ENCODE results near the gene TPD52L3.

The TPD52L3 gene

DNA sequence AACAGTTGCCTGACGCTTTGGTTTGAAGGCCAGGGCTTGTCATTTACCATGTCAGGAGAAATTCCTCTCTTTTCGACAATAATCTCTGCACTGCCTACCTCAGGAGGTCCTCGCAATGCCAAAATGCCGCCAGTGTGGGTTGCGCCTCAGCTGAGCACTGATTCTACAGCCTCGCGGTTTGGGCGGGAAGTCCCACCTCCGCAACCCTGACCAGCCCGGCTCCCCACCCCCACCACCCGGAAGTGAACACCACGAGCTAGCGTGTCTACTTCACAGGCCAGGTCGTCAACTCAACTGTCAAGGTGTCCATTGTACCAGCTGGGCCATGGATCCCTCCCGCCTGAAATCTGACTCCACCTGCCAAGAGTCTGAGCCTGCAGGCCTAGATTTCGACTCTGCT lies at the start of gene TPD52L3:
TSS of gene TPD52L3 (plus strand) at position 273 of the 400 bp plus-strand sequence. CDS start 221 bp downstream, outside the sequence.
- in situ Hi-C loops (cut with MboI; ENCODE audit: low sequenced_read_pairs) = no loop called here

DNA sequence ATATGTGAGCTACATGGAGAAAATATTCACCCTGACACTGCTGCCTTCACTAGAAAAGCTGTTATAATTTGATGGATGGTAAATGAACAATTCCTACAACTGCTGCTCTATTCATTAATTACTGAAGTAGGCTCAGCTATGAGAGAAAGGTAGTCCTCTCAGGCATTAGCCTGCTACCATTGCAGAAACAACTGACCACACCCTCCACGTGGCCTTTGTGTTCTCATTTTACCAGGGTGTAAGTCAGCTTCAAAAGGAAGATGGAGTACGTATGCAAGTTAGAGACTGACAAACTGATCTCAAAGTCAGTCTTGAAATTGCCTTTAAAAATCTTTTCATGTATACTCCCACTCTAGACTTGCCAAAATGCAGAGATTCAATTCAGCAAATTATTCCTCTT lies 26.3 kb upstream of the TPD52L3 start:
- in situ Hi-C loops (cut with MboI; ENCODE audit: low sequenced_read_pairs) = loop anchor here (25.0 kb wide), 1 partner anchor 240 kb away; no protein-coding TSS in a partner anchor

DNA sequence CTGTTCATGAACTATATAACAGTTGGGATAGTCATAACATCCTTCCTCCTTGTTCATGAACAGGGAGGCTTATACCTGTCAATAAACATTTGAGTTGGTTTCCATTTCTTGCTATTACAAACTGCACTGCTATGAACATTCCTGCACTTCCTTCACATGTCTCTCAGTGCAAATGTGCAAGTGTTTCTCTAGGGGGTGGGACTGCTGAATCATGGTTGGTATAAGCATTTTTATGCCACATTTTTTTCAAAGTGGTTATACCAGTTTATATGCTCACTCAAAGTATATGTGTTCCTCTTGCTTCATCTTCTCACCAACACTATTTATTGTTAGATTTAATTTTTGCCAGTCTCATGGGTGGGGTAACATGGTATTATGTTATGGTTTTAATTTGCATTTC lies 25.8 kb upstream of the TPD52L3 start:
- in situ Hi-C loops (cut with MboI; ENCODE audit: low sequenced_read_pairs) = loop anchor here (25.0 kb wide), 1 partner anchor 240 kb away; no protein-coding TSS in a partner anchor

DNA sequence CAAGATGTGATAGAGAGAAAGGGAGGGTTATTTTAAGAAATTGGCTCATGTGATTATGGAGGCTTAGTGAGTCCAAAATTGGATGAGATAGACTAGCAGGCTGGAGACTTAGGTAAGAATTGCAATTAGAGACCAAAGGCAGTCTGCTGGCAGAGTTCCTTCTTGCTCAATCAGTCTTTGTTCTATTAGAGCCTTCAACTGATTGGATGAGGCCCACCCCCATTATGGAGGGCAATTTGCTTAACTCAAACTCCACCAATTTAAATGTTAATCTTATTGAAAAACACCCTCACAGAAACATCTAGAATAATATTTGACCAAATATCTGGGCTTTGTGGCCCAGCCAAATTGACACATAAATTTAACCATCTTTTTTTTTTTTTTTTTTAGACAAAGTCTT lies 23.9 kb upstream of the TPD52L3 start:
- in situ Hi-C loops (cut with MboI; ENCODE audit: low sequenced_read_pairs) = loop anchor here (25.0 kb wide), 1 partner anchor 242 kb away; no protein-coding TSS in a partner anchor

DNA sequence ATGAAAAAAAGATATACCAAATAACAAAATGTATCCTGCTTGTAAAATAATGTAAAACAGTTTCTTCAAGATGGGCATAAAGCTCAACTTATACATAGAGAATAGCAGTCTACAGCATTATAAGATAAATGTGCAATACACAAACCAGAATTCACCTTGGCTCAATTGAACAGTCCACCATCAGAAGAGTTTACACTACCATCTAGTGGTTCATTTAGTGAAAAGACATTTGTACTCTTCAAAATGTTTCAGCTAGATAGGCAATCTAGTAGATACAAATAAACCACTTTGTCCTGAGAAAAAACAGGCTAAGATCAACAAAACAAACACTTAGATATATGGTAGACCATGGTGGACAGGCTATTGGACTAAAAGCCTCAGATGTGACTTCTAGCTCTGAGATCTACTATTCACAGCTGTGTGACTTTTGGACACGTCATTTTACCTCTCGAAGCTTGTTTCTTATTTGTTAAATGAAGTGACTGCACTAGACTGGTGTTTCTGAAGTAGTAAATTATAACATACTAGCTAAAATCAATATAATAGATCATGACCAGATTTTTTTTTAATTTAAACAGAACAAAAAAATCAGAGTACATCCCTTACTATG lies 22.1 kb upstream of the TPD52L3 start:
- in situ Hi-C loops (cut with MboI; ENCODE audit: low sequenced_read_pairs) = loop anchor here (25.0 kb wide), 1 partner anchor 244 kb away; no protein-coding TSS in a partner anchor

DNA sequence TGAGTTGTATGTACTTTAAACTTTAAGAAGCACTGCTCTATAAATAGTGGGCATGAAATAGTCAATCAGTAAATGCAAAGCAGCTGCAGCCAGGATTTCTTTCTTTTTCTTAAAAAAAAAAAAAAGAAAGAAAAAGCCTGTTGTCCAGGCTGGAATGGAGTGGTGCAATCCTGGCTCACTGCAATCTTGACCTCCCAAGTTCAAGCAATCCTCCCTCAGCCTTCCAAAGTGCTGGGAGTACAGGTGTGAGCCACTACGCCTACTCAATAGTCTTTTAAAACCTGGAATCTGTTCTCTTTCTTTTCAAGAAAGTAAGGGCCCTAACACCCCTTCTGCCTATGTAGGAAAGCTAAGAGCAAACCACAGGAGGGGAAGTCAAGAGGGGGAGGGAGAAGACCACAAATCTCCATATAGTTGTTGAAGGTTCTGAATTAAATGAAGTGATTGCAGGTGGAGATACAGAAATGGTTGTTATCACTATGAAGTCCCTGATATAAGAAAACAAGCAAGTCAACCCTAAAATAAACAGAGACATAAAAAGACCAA lies 20.6 kb upstream of the TPD52L3 start:
- in situ Hi-C loops (cut with MboI; ENCODE audit: low sequenced_read_pairs) = loop anchor here (25.0 kb wide), 1 partner anchor 245 kb away; no protein-coding TSS in a partner anchor

DNA sequence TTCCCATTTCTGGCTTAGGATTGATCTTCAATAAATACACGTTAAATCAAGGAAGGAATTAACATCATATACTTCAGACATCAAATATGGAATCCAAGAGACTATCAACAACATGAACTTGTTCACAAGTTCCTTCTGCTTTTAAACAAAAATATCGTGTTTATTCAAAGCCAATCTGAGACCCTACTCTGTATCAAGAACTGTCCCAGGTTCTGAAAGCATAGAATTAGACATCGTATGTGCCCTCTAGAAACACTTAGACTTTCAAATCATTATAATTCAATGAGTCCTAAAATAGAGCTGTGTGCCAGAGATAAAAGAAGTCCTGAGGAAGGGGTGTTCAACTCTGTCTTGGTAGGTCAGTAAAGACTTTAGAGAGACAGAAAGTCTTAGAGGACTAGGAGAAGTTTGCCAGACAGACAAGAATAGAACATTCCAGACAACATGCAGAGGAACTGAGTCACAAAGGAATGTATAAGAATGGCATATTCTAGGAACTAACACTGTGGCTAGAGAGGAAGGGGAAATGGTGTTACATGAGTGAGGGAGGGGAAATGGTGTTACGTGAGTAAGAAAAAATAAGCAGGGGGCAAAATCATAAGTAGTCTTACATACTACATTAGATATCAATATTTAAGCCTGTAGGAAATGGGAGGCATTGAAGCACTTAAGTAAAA lies 2.9 kb downstream of the TPD52L3 start:
- in situ Hi-C loops (cut with MboI; ENCODE audit: low sequenced_read_pairs) = no loop called here

DNA sequence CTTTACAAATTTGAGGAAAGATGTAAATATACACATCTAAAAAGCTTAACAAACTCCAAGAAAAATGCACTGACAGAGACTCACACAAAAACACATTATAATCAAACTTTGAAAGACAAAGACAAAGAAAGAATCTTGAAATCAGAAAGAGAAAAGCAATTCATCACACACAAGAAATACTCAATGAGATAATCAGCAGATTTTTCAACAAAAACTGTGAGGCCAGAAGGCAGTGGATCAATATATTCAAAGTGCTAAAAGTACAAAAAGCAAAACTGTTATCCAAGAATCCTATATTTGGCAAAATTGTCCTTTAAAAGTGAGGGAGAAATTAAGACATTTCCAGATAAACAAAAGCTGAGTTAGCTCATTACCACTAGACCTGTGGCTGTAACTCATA lies 6.1 kb downstream of the TPD52L3 start:
- in situ Hi-C loops (cut with MboI; ENCODE audit: low sequenced_read_pairs) = no loop called here

DNA sequence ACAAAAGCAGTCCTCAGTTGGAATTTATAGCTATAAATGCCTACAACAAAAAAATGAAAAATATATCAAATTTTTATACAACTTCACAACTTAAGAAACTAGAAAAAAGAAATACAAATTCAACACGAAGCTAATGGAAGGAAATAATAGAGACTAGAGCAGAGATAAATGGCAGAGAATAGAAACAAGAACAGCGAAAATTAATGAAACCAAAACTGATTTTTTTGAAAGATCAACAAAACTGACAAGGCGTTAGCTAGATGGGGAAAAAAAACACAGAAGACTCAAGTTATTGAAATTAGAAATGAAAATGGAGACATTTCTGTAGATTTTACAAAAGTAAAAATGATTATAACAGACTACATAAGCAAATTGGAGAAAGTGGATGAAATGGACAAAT lies 20.6 kb downstream of the TPD52L3 start:
- in situ Hi-C loops (cut with MboI; ENCODE audit: low sequenced_read_pairs) = loop anchor here (10.0 kb wide), 1 partner anchor 216 kb away; no protein-coding TSS in a partner anchor

DNA sequence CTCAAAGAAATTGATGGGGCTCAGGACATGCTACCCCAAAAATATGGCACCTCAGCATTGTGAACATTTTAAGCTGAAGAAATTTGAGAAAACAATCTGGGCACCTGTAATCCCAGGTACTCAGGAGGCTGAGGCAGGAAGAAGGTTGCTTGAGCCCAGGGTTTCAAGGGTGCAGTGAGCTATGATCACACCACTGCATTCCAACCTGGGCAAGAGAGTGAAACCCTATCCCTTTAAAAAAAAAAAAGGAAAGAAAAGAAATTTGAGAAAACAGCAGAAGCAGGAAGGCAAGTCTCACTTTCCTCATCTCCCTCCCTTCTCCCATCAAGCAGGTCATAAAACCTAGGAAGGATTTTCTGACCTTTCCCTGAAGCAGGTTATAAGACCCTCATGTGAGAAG lies 23.6 kb downstream of the TPD52L3 start:
- in situ Hi-C loops (cut with MboI; ENCODE audit: low sequenced_read_pairs) = no loop called here

DNA sequence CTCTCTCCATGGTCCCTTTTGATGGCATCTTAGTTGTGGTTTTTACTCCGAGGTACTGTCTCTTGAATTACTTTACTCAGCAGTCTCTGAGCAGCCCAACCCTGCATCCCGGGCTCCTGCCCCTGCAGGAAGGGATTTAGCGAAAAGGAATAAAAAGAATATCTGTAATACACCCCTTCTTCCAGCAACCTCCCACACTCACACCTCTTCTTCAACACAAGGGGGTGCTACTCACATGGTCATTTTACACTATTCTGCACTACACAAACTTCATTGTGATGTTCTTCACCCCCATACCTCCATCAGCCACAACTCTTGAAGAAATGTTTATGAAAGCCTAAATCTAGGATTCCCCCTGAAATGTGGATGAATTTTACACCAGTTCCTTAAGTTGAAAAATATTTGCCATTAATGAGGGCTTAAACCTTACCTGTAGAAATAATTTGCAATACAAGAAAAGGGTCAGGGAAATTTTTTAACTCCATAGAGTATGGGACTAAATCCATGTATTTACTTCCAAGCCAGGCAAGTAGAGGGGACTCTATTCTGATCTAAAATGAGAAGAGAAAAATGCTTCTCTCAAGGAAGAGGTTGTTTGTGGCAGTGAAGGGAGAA lies 26.0 kb downstream of the TPD52L3 start:
- in situ Hi-C loops (cut with MboI; ENCODE audit: low sequenced_read_pairs) = no loop called here

DNA sequence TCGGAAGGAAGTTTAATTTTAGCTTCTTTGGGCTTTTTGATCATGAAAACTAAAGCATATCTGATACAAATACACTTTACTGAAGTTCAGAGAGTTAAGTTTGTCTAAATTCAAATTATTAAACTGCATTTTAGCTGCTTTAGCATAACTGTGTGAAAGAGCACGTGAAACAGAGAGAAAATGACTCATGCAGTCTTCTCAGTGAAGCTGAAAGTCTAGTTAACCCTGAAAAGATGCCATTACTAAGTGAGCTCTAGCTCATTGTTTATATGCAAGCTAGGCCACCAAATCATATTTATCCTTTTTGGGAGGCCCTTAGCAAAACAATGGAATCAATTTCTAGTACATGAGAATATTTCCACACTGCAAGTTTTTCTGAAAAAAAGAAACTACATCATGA lies 27.6 kb downstream of the TPD52L3 start:
- in situ Hi-C loops (cut with MboI; ENCODE audit: low sequenced_read_pairs) = no loop called here

DNA sequence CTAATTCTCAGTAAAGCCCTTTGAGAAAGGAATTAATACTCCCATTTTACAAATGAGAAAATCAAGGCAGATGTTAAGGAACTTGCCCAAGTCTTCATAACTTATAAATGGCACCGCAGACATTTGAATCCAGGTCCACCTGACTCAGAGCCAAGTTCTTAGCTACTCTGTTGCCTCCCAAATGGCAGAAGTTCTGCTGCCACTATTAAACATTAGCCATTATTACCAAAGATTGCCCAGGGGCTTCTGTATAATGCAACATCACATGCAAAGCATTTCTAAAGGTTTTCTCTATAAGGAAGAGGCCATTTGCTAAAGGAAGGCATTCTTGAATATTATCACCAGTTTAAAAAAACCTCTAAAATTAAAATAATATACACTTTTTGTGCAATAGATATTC lies 28.3 kb downstream of the TPD52L3 start:
- in situ Hi-C loops (cut with MboI; ENCODE audit: low sequenced_read_pairs) = no loop called here

DNA sequence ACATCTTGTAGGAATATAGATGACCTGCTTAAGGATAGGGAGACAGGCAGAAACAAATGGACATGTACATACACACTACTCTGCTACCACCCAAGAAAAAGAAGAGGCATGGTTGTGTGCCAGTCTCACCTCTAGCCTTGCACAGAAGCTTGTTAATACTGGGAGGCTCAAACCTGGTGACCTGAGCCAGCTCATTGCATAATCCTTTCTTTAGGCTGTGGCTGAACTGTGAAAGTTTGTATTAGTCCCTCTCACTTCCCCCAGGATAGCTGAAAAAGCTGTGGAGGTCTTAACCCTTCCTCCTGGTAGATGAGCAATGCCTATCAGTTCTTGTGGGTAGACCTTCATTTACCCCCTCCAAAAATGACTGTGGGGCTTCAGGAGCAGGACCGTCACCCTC lies 28.7 kb downstream of the TPD52L3 start:
- in situ Hi-C loops (cut with MboI; ENCODE audit: low sequenced_read_pairs) = no loop called here

DNA sequence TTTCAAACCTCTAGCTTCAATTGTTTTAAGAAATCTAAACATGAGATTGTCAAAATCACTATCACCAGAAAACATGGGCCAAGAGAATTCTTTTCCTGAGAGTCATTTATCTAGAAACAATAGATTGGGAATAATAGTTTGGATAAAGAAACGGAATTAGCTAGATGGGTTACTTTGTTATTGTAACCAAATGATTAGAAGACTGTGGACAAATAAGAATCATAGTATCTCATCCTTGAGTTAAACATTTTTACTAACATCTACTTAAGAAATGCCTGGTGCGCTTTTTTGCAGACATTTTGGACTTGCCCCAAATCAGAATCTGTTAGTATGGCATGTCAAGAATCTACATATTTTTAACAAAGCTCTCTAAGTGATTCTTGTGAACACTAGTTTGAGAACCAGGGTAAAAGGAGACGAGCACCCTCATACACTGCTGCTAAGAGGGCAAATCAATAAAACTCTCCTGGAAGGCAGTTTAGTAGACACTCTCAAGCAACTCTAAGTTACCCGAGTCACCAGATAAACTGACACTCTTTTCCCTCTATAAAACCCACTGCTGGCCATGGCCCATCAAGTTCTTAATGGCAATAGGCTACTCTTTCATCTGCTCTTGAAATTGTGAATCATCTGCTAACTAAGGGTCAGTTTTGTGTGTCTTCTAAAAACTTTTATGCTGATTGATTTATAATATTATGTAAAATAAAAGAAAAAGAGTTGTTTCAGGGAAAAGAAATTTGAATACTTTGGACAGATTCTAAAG lies 39.1 kb downstream of the TPD52L3 start:
- in situ Hi-C loops (cut with MboI; ENCODE audit: low sequenced_read_pairs) = no loop called here

DNA sequence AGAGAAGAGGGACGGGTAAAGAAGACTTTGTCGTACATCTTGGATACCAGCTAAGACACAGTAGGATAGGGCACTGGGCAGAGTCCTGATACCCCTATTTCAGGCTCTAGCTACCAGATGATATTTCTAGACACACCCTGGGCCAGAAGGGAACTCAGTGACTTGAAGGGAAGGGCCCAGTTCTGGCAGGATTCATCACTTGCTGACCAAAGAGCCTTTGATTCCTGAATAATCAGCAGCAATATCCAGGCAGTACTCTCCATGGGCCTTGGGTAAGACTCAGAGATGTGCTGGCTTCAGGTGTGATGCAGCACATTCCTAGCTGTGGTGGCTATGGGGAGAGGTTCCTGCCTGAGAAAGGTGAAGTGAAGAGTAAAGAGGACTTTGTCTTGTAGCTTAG lies 40.7 kb downstream of the TPD52L3 start:
- in situ Hi-C loops (cut with MboI; ENCODE audit: low sequenced_read_pairs) = no loop called here
